Breast epithelium (tissue), 3 donors: ENCODE data around the gene ANKRD55.

Experiments
- CTCF ChIP-seq, 3 donors: fragments of 450-650 bp; IDR thresholded peaks; one replicate each; pipeline ENCODE4 v1.5.1; 2016 to 2017; ENCODE audit warnings: antibody characterized with exemption in 3 of 3, mild to moderate bottlenecking in 3 of 3, moderate library complexity in 3 of 3
- POLR2A ChIP-seq: fragments of 450-650 bp; IDR thresholded peaks from one replicate; pipeline ENCODE4 v1.6.1; 2016; ENCODE audit warnings: antibody characterized with exemption, mild to moderate bottlenecking, moderate library complexity
- POLR2AphosphoS5 ChIP-seq, 3 donors: sonication (generic); formaldehyde crosslinking; IDR thresholded peaks; one replicate each; pipeline ENCODE4 v1.6.1; 2017; ENCODE audit warnings: antibody characterized with exemption in 3 of 3

GRCh38 chr5:56088431-56088949 lies 144.6 kb downstream of the ANKRD55 start:
- no peak for TF ChIP-seq POLR2A
- no peak for TF ChIP-seq CTCF (IDR thresholded peaks at IDR 0.05)
- TF ChIP-seq POLR2AphosphoS5 (IDR thresholded peaks at IDR 0.05), result no peak
